SU-DHL-6 (cell line): ENCODE data around the gene DAPK2.

Experiments
- H2AFZ ChIP-seq: fragments of 200-600 bp; sonication (generic); 2 replicates; pipeline ENCODE4 v1.6.1; 2014; ENCODE audit warnings: low read depth, mild to moderate bottlenecking, moderate library complexity, mixed read lengths, antibody characterized with exemption, low read length; ENCODE audit not compliant: severe bottlenecking
- H3F3A ChIP-seq: fragments of 200-600 bp; shearing (Covaris generic); 2 replicates; pipeline ENCODE4 v1.6.0; 2016; ENCODE audit warnings: antibody characterized with exemption, mild to moderate bottlenecking; ENCODE audit not compliant: insufficient read depth
- H3K27ac ChIP-seq: fragments of 200-600 bp; sonication (generic); 2 replicates; pipeline ENCODE4 v1.5.1; 2016; ENCODE audit warnings: low read depth, mild to moderate bottlenecking, low read length, moderate library complexity, mixed read lengths
- H3K27me3 ChIP-seq: fragments of 200-600 bp; sonication (generic), shearing (Covaris generic); 2 replicates; pipeline ENCODE4 v1.6.0; 2014; ENCODE audit warnings: mild to moderate bottlenecking, low read length
- H3K36me3 ChIP-seq: fragments of 200-600 bp; sonication (generic); 2 replicates; pipeline ENCODE4 v1.6.1; 2014; ENCODE audit warnings: mild to moderate bottlenecking, low read length, mixed read lengths
- H3K4me2 ChIP-seq: fragments of 300-600, 200-600 bp; shearing (Covaris generic), sonication (generic); 2 replicates; pipeline ENCODE4 v1.6.0; 2014; ENCODE audit warnings: low read length, low read depth, mild to moderate bottlenecking; ENCODE audit not compliant: poor library complexity, severe bottlenecking
- H3K4me3 ChIP-seq: fragments of 200-600 bp; sonication (generic); 2 replicates; pipeline ENCODE4 v1.5.1; 2014; ENCODE audit warnings: antibody characterized with exemption, low read length, mild to moderate bottlenecking, mixed read lengths; ENCODE audit not compliant: insufficient read depth, poor library complexity, severe bottlenecking
- H3K79me2 ChIP-seq: fragments of 200-600 bp; sonication (generic); 2 replicates; pipeline ENCODE4 v1.6.1; 2014; ENCODE audit warnings: mild to moderate bottlenecking, low read length, moderate library complexity; ENCODE audit not compliant: insufficient read depth
- H3K9ac ChIP-seq: fragments of 200-600 bp; sonication (generic); 2 replicates; pipeline ENCODE4 v1.7.0; 2014; ENCODE audit warnings: mild to moderate bottlenecking, low read length
- H3K9me2 ChIP-seq: fragments of 200-600 bp; sonication (generic); replicated peaks from 2 replicates; pipeline ENCODE4 v1.6.1; 2014; ENCODE audit warnings: low read length; ENCODE audit not compliant: insufficient read depth
- H3K9me3 ChIP-seq: fragments of 200-600 bp; sonication (generic); 2 replicates; pipeline ENCODE4 v1.6.1; 2014; ENCODE audit warnings: low read length, mixed read lengths; ENCODE audit not compliant: insufficient read depth
- H4K20me1 ChIP-seq: fragments of 200-600 bp; sonication (generic); 2 replicates; pipeline ENCODE4 v1.6.1; 2014; ENCODE audit warnings: low read depth, mild to moderate bottlenecking, antibody characterized with exemption, low read length, moderate library complexity, mixed read lengths
- EZH2phosphoT487 ChIP-seq: fragments of 200-600 bp; sonication (generic), shearing (Covaris generic); conservative IDR thresholded peaks from 2 replicates; pipeline ENCODE4 v1.6.1; 2018; ENCODE audit warnings: mild to moderate bottlenecking, antibody characterized with exemption, low read length, moderate library complexity, mixed read lengths
- TF ChIP-seq, protein P1 (sequence below): fragments of 200-600 bp; sonication (generic); IDR thresholded peaks from one replicate; pipeline ENCODE4 v1.5.1; 2017; ENCODE audit warnings: antibody characterized with exemption, mild to moderate bottlenecking, low read length, moderate library complexity; ENCODE audit not compliant: insufficient read depth, poor library complexity, severe bottlenecking

The DAPK2 gene

GRCh38 chr15:64071931-64072765 lies 25.9 kb upstream of the DAPK2 start:
- H3F3A ChIP-seq, result no peaks in the 10 kb centered on the region; the same call in 1 of the 2 replicates
- H3K27ac ChIP-seq, result no peak overlapping the region
- no peak overlapping the region for H3K4me2 ChIP-seq
- H3K9me2 ChIP-seq, result no peaks in the 10 kb centered on the region
- H4K20me1 ChIP-seq, result no peaks in the 10 kb centered on the region
- no peak overlapping the region for H2AFZ ChIP-seq
- peaks cover 20% of the 10 kb centered on the region; the same call in 1 of the 2 replicates for H3K36me3 ChIP-seq
- no peak overlapping the region for H3K4me3 ChIP-seq
- no peaks in the 10 kb centered on the region for H3K9me3 ChIP-seq
- H3K79me2 ChIP-seq, result peaks cover 2% of the 10 kb centered on the region; the same call in 1 of the 2 replicates
- TF ChIP-seq, protein P1, sequence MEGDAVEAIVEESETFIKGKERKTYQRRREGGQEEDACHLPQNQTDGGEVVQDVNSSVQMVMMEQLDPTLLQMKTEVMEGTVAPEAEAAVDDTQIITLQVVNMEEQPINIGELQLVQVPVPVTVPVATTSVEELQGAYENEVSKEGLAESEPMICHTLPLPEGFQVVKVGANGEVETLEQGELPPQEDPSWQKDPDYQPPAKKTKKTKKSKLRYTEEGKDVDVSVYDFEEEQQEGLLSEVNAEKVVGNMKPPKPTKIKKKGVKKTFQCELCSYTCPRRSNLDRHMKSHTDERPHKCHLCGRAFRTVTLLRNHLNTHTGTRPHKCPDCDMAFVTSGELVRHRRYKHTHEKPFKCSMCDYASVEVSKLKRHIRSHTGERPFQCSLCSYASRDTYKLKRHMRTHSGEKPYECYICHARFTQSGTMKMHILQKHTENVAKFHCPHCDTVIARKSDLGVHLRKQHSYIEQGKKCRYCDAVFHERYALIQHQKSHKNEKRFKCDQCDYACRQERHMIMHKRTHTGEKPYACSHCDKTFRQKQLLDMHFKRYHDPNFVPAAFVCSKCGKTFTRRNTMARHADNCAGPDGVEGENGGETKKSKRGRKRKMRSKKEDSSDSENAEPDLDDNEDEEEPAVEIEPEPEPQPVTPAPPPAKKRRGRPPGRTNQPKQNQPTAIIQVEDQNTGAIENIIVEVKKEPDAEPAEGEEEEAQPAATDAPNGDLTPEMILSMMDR, result no peak
- TF ChIP-seq EZH2phosphoT487, result no peak
- no peaks in the 10 kb centered on the region for H3K27me3 ChIP-seq
- no peak overlapping the region for H3K9ac ChIP-seq

- Histone ChIP-seq H3K9me3 (no peaks in the 10 kb centered on the region), H3K79me2 (no peaks in the 10 kb centered on the region), H3F3A (no peaks in the 10 kb centered on the region; the same call in 1 of the 2 replicates), H3K36me3 (peaks cover 20% of the 10 kb centered on the region; the same call in 1 of the 2 replicates), H3K4me3 (no peak overlapping the region), H3K27me3 (no peaks in the 10 kb centered on the region), H3K9ac (no peak overlapping the region), H3K9me2 (no peaks in the 10 kb centered on the region), H3K4me2 (no peak overlapping the region), H4K20me1 (no peaks in the 10 kb centered on the region), H3K27ac (no peak overlapping the region), H2AFZ (no peak overlapping the region)
- TF ChIP-seq, protein P1, result no peak
- no peak for TF ChIP-seq EZH2phosphoT487
These were observed 24.9 kb upstream of the DAPK2 start for GRCh38 chr15:64070965-64071851.

DNA sequence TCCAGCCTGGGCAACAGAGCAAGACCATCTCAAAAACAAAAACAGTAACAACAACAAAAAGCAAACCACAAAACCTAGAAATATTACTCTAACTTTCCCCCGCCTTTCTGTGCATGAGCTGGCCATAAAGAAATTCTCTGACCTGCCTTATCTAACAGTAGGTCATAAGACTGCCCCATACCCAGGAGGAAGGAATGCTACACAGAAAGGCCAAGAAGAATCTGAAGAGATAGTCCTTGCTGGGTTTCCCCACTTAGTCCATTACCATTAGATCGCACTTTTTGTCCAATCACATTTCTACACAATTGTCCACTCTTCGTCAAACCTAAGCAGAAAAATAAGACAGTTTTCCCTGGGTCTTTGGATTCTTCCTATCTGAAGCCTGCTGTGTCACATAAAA lies 23.8 kb upstream of the DAPK2 start:
- no peaks in the 10 kb centered on the region for H3K79me2 ChIP-seq
- no peaks in the 10 kb centered on the region for H3K9me3 ChIP-seq
- H3F3A ChIP-seq, result no peaks in the 10 kb centered on the region; the same call in 1 of the 2 replicates
- H3K9me2 ChIP-seq, result no peaks in the 10 kb centered on the region
- H3K9ac ChIP-seq, result no peak overlapping the region
- H3K27ac ChIP-seq, result no peak overlapping the region
- no peak overlapping the region for H3K4me2 ChIP-seq
- no peaks in the 10 kb centered on the region for H3K27me3 ChIP-seq
- no peaks in the 10 kb centered on the region for H4K20me1 ChIP-seq
- no peak overlapping the region for H2AFZ ChIP-seq
- no peak overlapping the region for H3K4me3 ChIP-seq
- peaks cover 16% of the 10 kb centered on the region; the same call in 1 of the 2 replicates for H3K36me3 ChIP-seq
- TF ChIP-seq, protein P1, result no peak
- TF ChIP-seq EZH2phosphoT487, result no peak
